Stimulated activated naive CD4-positive, alpha-beta T cell treated with Interleukin-2 at 50 U/mL for 16 hours (primary cell): Measurements from ENCODE around the gene SYDE1.

Source experiments
- DNase-seq: peaks from one replicate; lab custom pipeline; 2025; lab: John Stamatoyannopoulos, UW

Gene SYDE1

DNA sequence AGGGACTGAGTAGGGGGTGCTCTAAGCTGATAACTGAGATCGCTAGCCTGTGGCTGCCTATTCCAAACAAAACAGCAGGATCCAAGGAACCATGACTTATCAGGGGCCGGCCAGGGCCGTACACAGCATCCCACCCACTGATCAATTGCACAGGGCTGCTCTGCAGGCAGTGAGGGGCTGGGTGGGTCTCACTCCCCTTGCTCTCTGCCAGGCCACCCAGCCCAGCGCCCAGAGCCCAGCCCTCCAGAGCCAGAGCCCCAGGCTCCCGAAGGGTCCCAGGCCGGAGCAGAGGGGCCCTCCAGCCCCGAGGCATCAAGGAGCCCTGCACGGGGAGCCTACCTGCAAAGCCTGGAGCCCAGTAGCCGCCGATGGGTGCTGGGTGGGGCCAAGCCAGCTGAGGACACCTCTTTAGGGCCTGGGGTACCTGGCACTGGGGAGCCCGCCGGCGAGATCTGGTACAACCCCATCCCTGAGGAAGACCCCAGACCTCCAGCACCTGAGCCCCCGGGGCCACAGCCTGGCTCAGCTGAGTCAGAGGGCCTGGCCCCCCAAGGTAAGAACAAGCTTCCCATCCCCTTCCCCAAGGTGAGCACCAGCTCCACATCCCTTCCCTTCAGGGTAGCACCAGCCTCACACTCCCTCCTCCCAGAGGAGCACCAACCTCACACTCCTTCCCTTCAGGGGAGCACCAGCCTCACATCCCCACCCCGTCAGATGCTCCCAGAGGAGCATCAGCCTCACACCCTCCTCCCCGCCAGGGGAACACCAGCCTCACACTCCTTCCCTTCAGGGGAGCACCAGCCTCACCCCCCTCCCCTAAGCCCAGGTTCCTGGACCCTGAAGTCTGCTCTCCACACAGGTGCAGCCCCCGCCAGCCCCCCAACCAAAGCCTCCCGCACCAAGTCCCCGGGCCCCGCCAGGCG lies 1.9 kb downstream of the SYDE1 start:
- DNase-seq = no peak

DNA sequence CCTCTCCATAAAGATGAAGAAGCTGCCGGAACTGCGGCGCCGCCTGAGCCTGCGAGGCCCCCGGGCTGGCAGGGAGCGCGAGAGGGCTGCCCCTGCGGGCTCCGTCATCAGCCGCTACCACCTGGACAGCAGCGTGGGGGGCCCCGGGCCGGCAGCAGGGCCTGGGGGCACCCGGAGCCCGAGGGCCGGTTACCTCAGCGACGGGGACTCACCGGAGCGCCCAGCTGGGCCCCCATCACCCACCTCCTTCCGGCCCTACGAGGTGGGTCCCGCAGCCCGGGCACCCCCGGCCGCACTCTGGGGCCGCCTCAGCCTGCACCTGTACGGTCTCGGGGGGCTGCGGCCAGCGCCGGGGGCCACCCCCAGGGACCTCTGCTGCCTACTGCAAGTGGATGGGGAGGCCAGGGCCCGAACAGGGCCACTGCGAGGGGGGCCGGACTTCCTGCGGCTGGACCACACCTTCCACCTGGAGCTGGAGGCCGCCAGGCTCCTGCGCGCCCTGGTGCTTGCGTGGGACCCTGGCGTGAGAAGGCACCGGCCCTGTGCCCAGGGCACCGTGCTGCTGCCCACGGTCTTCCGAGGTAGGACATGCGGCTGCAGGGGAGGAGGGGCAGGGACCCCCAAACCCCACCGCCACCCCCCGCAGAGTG lies 2.7 kb downstream of the SYDE1 start:
- no peak for DNase-seq

DNA sequence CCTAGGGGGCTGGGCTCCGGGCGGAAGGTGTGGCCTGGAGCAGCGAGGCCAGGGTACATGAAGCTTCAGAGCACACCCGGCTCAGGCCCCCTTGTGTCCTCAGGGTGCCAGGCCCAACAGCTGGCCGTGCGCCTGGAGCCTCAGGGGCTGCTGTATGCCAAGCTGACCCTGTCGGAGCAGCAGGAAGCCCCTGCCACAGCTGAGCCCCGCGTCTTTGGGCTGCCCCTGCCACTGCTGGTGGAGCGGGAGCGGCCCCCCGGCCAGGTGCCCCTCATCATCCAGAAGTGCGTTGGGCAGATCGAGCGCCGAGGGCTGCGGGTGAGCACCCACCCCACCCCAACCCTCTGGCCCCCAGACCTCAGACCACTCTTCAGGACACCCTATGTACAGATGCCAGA lies 3.2 kb downstream of the SYDE1 start:
- no peak for DNase-seq

DNA sequence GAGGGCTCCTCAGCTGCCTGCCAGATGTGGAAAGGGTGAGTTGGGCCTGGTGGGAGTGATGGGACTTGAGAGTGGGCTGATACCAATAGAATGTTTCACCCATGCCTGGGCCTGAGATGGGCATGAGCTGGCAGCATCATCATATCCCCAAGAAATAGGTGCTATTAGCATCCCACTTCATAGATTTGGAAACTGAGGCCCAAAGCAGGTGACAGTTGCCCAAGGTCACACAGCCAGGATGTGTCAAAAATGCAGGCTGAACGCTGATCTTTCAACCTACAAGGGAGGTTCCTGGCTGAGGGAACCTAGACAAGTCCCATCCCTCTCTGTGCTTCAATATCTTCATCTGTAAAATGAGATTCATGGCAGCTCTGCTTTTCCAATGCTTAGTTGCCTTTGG lies 4.6 kb downstream of the SYDE1 start:
- DNase-seq = no peak

DNA sequence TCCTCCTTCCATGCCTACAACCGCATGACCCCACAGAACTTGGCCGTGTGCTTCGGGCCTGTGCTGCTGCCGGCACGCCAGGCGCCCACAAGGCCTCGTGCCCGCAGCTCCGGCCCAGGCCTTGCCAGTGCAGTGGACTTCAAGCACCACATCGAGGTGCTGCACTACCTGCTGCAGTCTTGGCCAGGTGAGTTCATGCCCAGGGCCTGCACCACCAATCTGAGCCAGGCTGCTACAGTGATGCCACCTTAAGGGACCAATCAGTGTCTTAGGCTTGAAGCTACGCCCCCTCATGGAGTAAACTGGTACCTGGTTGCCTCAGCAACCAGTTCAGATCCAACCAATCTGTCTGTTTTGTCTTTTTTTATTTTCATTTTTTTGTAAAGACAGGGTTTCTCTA lies 5.2 kb downstream of the SYDE1 start:
- no peak for DNase-seq

DNA sequence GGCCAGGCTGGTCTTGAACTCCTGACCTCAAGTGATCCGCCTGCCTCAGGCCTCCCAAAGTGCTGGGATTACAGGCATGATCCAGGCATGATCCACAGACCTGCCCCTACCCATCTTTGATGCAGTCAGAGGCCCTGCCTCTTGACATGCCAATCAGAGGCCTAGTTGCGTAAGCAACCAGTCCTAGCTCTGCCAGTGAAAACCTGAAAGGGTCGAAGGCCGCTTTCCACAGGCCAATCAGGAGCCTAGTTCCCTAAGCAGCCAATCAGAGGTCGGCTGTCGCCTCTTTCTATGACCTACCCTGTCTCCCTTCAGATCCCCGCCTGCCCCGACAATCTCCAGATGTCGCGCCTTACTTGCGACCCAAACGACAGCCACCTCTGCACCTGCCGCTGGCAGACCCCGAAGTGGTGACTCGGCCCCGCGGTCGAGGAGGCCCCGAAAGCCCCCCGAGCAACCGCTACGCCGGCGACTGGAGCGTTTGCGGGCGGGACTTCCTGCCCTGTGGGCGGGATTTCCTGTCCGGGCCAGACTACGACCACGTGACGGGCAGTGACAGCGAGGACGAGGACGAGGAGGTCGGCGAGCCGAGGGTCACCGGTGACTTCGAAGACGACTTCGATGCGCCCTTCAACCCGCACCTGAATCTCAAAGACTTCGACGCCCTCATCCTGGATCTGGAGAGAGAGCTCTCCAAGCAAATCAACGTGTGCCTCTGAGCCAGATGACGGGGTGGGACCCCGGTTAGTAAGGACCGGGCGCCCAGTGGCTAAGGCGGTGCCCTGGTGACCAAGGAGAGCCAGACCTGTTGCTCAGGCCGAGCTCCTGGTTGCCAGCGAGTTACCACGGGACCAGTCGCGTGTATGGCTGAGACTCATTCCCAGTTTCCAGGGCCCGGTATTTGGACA lies 6.3 kb downstream of the SYDE1 start:
- DNase-seq = no peak

DNA sequence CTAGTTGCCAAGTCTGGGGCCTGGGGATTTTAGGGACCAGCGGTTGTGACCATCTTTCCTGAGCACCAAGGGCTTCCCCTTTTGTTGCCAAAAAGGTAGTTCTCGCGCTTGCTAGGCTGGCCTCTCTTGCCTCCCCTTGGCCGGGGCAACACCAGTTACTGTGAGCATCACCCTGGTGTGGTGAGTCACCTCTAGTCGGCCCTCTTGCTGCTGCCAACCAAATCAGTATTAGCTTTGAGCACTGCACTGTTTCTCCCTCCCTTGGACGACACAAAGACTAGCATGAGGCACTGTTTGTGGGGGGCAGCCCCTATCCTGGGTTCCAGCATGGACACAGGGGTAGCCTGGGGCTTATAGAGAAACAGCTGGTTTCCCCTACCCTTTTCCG lies 6.9 kb downstream of the SYDE1 start:
- DNase-seq = no peak

DNA sequence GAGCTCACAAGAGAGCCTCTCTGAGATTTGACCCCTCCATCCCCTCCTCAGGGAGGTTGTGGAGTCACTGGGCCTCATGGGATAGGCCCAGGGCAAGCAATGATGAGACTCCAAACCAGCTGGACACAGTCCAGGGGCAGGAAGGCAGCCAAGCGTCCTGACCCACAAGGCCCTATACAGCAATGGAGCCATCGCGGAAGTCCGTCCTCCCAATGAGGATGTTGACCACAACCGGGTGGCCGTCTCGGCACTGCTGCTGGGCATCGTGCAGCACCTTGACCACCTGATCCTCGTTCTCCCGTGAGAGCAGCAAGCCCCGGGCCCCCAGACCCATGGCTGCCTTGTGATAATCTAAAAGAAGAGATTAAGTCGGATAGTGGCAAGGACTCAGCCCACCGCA lies 7.9 kb downstream of the SYDE1 start:
- DNase-seq = no peak

DNA sequence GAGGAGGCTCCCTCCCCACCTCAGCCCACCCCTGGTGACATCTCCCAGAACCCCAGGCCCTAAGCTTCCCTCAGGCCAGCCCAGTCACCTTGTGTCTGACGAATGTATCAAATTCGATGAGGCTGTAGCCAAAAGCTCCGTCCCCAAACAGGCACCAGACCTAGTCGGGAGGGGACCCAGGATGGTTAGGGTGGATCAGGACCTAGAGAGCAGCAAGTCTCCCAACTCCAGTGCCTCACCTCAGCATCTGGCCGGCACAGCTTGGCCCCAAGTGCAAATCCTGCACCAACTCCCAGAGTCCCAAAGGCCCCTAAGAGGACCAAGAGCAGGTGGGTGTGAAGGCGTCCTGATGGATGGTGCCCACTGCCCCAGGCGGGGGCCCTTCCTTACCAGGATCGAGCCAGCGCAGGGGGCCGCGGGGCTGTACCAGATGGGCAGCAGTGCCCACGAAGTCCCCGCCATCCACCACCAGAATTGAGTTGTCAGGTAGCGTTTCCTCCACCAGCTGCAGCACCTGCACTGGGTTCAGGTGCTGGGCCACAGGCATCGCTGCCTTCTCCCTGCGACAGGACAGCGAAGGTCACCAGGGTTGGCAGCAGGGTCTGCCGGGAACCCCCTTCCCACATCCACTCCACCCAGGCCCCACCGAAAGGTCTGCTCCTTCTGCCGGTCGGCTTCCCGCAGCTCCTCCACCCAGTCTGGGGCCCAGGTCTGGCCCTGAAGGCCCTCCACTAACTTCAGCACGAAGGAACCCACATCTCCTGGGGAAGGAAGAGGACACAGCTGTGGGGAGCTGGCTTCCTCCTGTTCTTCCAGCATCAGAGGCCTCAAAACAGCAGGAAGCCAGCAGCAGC lies 8.8 kb downstream of the SYDE1 start:
- DNase-seq = no peak

DNA sequence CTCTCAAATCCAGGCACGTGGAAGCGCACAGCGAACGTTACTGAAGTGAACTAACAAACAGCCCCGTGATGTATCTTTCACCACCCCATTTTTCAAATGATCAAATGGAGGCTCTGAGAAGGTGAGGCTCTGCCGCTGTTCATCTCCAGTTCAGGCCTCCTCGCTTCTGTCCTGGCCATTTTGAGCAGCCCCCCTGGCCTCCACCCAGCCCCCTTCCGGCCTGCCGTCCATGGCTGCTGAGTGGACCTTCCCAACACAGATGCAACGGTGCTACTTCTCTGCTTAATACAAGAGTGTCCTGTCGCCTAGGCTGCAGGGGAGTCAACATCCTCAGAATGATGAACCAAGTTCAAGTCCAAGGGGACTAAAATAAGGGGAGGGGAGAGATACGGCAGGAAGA lies 9.7 kb downstream of the SYDE1 start:
- no peak for DNase-seq

DNA sequence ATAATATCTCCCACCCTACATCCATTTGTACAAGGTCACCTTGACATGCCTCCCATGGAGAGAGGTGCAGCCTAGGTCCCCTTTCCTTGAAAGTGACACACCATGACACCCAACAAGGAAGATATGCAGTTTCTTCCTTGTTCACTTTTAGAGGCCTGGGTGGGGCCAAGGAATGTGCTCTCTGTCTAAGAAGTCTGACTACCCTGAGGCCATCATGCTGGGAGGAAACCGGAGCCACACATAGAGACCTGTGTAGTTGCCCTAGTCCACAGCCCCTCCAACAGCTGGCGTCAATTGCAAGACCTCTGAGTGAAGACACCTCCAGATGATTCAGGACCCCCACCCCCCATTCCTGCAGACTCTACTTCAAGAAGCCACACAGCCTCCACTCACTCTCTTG lies 11.0 kb downstream of the SYDE1 start:
- DNase-seq = no peak

DNA sequence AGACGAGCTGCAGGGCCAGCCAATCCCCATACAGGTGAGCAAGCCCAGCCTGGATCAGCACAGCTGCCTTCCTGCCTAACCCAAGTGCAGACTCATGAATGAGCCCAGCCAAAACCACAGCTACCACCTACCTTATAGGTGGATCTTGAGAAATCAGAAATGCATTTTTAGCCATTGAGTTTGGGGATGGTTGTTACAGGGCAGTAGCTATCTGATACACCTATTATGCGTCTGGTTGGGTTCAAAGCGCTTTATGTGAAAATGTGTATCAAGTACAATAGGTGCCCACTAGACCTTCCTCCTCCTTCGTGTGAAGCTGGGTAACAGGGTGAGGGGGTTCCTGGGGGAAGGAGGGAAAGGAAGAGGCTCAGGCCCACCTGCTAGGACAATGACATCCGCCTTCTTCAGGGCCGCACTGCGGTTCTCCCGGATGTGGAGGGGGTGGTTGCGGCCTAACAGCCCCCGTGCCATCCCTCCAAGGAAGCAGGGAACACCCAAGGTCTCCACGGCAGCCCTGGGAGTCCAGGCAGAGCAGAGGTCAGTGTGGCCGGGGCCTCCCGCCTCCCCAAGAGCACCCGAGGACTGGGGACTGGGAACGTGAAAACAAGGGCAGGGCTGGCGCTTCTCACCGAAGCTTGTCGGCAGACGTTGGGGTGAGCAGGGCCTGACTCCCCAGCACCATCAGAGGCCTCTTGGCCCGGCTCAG lies 11.7 kb downstream of the SYDE1 start:
- no peak for DNase-seq

DNA sequence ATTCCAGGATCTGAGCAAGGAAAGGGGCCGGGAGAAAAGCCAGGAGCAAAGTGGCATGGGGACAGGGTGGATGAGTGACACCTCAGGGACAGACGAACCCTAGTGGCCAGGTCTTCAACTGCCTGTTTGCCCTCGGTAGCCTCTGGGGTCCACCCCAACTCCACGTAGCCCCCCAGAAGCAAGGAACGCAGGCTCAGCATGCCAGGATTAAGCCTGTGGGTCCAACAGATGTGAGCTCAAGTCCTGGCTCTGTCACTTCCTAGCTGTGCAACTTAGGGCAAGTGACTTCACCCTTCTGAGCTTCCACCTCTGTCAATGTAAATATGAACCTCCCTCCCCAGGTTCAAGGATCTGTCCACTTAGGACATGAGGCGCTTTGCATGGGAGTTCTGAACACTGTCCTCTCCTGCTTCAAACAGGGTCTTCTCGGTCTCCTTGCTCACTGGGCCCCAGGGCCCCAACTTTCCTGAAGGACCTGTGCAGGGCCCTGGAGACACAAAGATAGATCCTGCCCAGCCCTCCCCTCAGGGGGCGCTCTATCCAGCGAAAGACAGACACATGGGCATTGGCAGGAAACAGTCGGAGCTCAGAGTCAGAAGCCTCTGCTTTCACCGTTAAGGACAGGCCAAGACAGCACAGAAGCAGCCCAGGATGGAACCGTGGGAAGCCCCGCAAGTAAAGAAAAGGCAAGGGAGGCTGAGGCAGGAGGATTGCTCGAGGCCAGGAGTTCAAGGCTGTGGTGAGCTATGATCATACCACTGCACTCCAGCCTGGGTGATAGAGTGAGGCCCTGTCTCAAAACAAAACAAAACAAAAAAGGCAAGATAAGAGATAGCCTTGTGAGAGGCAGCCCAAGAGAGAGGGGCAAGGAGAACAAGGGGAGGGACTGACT lies 13.2 kb downstream of the SYDE1 start:
- no peak for DNase-seq

DNA sequence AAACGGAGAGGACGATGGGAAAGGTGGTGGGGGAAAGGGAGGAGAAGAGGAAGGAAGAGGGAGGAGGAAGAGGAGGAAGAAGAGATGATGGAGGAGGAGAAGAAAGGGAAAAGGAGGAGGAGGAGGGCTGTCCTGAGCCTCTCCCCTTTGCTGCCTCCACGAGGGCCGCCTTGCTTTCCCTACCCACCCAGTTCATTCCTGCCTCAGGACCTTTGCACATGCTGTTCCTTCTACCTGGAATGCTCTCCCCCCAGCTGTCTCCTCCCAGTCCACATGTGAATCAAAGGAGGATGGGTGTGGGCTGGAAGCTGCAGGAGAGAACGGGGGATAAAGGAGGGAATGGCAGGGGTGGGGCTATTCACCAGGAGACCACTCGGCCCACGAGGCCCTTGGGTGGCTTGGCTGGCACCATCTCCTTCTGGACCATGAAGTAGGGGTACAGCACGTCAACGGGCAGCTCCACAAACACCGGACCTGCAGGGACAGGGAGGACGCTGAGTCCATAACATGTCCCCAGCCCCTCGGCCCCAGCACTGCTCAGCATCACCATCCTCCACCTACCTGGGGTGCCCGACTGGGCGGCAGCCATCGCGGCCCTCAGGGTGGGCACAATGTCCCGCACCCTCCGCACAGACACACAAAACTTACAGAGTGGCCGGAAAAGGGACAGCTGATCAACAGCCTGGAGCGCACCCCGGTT lies 15.3 kb downstream of the SYDE1 start:
- no peak for DNase-seq

DNA sequence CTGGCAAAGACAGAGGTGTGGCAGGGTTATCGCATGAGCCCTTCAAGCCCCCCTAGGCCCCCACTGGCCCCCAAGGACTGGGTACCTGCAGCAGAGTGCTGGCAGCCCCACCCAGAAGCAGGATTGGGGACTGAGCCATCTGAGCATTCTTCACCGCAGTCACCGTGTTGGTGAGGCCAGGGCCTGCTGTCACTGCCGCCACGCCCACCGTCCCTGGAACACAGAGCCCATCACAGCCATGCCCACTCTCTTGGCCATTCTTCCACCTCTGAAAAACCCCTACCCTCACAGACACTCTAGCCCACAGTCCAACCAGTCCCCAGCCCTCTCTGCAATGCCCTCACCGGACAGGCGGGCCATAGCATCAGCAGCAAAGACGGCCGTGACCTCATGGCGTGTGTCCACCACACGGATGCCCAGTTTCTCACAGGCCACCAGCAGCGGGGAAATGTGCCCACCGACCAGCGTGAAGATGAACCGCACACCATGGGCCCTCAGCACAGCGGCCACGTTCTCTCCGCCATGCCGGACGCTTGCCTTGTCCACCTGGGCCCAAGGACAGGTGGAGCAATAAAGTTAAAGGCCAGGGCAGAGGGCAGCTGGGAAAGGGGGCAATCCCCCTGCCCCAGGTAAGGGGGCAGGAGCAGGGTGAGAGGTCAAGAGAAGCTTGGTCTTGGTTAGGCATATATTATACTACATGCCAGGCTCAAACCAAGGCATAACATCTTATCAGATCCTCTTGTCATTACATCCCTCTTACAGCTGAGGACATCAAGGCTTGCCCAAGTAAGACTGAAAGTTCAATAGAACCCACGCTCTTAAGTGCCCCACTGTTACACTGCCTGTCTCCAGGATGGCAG lies 16.1 kb downstream of the SYDE1 start:
- no peak for DNase-seq

DNA sequence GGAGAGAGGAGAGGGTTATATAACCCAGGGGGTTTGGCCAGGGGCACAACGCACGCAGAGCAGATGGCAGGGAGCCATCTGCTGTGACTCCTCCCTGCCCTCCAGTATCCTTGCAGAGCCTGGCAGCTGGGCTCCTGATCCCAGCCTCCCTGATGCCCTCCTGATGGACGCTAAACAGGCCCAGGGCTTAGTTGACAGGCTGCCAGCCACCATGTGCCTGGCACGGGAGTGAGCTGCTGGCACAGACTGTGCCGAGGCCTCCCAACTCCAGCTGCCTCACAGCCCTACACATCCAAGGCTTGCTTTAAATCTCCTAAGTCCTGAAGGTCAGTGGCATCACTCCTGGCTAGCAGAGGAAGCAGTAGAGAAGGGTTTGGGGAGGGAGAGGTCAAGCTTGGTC lies 16.7 kb downstream of the SYDE1 start:
- no peak for DNase-seq

DNA sequence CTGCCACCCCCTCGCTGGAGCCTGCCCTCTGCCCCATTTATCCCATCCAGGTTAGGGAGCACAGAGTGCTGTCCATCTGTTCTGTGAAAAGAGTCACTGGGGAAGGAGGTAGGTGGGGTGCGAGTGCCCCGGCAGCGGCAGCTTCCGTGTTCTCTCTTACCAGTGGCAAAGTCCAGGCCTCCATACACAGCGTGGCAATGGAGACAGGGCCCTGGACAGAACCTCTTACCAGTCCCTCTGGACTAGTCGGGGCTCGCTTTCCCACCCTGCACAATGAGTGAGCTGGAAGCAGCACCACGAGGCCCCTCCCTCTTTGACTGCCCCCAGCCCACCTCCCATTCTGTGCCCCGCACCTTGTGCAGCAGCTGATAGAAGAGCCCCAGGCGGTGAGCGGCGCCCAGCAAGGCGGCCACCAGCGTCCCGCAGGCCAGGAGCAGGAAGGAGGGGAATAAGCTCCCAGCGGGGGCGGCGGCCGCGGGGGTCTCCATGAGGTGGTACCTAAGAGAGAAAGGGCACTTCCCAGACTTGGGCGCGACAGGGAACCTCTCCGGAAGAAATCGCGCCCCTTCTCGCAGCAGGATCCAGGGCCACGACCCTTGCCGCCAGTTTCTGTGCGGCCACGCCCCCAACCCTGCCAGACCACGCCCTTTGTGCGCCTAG lies 17.5 kb downstream of the SYDE1 start:
- DNase-seq = no peak
